ENCODE data around the gene OTULIN.

Gene OTULIN

GRCh38 chr5:14699159-14699558 lies 34.6 kb downstream of the OTULIN start:
- DNase-seq: no peak

DNA sequence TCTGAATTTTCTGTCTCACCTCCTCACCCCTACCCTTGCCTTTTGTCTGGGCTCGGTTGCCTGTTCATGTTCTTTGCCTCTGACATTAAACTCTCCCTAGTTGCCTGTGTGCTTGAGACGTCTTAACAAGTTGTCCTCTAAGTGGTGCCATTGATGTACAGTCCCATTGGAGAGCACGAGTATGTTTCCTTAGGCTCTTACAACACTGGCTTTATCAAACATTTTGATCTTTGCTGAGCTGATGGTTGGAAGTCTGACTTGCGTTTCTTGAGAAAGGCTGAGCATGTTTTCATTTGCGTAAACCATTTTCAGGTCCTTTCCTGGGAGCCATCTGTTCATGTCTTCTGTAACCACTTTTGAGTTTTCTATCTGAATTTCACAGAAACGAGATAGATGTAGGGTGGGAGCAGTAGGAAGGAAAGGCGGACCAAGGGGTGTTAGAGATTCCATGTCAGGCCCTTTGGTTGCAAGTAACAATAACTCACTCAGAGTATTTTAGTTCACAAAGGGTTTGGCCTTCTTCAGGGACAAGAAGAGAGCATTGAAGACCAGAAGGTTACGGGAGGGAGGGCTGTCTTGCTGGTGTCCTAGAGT lies 35.4 kb downstream of the OTULIN start:
- no peak for DNase-seq

GRCh38 chr5:14700478-14701436 lies 36.2 kb downstream of the OTULIN start:
- DNase-seq: no peak

DNA sequence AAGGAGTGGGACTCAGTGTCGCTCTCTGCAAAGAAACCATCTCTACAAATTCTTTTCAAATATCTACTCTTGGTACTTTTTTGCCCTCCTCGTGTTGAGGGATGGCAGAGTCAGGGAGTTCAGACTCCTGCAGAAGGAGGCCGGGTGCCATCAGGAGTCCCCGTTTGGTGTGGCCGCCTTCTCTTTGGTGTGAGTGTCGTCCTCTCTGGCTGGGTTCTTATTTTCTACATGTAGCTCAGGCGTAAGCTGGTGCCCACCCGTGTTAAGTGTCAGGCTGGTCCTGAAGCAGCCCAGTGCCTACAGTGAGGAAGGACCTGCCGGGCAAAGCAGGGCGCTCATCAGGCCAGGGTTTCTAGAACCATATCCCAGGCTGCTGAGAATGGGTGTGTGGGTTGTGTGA lies 37.0 kb downstream of the OTULIN start:
- no peak for DNase-seq

GRCh38 chr5:14702238-14702839 lies 37.8 kb downstream of the OTULIN start:
- no peak for DNase-seq

DNA sequence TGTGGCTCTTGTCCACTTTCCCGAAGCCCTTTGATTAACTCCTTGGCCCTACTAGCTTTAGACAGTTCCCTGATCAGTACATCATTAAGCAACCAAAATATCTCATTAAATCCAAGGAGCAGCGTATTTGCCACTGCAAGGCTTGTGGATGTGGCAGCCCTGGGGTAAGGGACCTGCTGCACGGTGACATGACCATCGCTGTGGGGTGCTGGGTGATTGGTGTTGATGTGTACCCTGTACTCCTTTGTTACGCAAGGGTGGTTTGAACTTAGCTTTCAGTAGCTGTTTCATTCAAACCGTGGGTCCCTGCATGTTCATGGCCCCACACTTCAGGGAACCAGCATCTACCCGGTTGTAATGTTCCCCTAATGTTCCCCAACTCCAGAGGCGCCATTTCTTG lies 41.0 kb downstream of the OTULIN start:
- no peak for DNase-seq

DNA sequence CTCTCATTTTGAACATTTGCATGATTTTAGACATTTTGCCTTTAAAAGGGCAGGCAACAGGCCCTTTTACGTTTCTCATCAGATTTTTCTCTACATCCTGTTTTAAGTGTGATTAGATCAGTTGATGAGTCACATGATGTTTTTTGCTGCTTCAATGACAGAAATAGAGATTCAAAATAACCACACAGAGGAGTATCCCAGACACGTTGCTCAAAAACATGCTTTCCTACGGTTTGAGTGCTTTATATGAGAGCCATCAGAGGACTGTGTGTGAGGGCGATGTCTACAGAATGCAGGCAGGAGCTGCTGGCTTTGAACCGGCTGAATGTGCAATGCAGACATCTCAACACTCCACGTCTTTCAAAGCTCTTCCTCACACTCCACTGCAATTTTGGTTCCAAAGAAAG lies 42.1 kb downstream of the OTULIN start:
- peak; percentile 72 for DNase-seq

GRCh38 chr5:14707811-14708390 lies 43.4 kb downstream of the OTULIN start:
- DNase-seq: peak; percentile 16

GRCh38 chr5:14708551-14708950 lies 44.0 kb downstream of the OTULIN start:
- DNase-seq: no peak

GRCh38 chr5:14710313-14710994 lies 45.9 kb downstream of the OTULIN start:
- no peak for DNase-seq

DNA sequence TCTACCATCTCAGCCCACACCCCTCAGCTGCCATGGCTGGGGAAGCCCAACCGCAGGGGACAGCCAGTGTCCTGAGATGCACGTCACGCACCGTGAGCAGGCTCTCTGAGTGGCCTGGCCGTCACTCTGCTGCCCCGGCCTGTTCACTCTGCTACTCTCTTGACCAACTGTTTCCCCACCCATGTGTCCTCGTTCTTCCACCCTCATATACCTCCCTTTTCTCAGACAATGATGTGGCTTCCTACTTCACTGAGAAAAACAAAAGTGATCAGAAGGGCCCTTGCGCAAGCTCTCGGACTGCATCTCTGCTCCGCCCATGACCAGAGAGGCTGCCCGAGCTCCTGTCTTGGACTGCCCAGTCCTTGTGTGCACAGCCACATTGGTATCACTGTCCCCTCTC lies 47.6 kb downstream of the OTULIN start:
- no peak for DNase-seq

- DNase-seq: no peak
Measured at GRCh38 chr5:14712666-14713065, 48.1 kb downstream of the OTULIN start.

DNA sequence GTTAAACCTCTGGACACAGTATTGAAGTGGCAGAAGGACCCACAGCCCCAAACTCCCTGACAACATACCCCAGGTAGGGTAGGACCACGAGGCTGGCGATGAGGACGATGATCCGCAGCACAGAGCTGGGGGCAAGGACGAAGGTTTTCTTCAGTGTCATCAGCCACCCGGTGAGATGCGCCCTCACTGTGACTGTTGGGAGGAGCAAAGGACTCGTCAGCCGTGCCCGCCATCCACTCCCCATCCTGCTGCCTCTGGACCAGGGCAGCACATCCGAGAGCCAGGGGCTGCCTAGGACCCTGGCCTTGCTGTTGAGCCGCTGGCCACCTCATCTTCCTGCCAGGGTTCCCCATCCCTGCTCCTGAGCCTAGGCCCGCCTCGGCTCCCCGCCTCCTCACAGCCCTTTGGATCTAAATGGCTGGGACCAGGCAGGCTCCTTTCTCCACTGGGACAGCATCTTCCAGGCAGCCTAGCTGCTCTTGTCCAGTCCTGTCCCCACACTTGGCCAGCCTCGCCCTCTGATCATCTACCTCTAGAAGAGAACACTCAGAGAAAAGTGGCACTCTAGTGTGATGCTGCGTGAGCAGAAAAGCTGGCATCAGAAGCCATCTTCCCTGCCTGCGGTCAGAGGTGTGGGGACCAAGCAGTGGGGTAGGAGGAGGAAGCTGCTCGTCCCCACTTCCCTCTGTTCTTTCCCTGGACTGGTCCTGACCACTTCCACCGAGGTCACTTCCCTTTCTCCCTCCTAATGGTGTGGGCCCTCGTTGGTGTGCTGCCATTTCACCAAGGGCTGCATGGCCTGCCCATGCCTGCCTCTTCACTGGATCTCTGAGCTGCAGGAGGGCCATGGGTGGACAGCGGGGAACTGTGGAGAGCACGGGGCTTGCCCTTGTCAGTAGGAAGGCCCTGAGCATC lies 49.2 kb downstream of the OTULIN start:
- DNase-seq: no peak

- DNase-seq: no peak
Measured at GRCh38 chr5:14714706-14715105, 50.2 kb downstream of the OTULIN start.

DNA sequence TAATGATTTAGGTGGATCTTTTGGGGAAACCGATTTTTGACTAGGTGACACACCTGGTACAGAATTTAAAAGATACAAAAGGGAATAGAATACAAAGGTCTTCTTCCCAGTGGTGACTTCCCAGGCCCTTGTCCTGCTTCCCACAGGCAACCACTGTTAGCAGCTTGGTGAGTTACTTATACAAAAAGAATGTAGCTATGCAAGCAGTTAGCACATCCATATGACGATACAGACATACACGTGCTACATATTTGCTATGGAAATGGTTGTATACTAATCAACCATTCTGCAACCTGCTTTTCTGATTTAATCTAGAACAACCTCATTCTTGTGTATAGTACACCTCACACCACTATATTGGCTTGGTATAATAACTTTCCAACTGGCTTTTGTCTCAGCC lies 51.0 kb downstream of the OTULIN start:
- no peak for DNase-seq

GRCh38 chr5:14716755-14717752 lies 52.5 kb downstream of the OTULIN start:
- DNase-seq: no peak

GRCh38 chr5:14718778-14719177 lies 54.3 kb downstream of the OTULIN start:
- no peak for DNase-seq

DNA sequence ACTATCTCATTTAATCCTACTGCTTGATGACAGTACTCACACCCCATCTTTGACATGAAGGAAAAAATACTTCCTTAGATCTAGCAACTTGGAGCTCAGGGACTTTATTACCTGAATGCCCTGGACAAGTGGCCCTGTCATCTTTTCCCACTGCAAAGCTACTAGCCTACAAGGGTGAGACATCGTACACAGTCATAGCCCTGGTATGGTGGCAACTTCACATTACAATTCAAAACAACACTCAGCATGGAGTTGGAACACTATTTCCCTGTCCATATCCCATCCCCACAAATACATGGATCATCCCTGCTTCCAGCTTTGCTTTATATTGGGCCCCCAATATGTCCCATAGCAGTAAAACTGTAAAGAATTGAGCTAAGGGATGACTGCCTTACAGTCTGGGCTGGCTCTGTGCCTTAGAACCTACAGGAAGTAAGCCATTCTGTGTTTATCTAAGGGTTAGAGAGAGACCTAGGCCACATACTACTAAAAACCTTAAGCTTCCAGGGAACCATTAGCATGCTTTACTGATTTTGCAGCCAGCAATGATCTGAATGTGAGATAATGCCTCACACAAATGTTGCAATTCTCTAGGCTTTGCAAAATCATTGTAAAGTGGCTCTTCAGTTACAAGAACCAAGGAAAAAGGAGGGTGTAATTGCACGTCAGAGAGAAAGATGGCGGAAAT lies 55.9 kb downstream of the OTULIN start:
- DNase-seq: no peak

DNA sequence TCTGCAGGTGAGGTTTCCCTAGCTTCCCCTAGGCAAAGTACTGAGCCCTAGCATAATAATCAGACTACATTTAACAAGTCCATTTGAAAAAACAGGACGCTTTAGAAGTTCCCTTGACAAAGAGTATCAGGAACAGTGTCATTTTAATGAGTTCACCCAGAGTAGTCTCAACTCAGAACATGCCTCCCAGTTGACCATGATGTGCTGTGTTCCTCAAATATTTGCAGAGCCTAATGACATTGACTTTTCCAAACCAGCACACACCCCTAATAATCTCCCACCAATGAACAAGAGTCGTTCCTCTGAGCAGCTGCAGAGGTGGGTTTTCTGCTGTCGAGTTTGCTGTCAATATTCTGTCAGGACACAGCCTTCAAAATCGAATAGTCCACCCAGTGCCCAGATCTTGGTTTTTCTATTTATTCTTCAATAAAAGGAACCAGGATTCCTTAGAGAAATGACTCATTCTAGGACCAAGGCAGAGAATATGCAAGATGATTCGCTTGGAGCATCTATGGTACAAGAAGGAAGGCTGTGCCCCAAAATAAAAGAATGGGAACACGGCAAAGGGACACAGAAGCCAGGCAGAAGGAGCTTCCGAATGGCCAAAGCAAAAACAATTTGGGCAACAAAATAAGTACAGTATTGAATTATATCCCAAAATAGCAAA lies 57.6 kb downstream of the OTULIN start:
- DNase-seq: no peak

Measured in CD4-positive, alpha-beta T cell treated with Interleukin-12 subunit alpha and Interleukin-12 subunit beta, for 1 hour (primary cell).